GM19025 (cell line): ENCODE data around the gene INPP5K.
"Not testable (repeated sequence)": the region's sequence is repeated elsewhere in the genome, so short reads cannot be mapped to it uniquely, and the experiment has no call there.

Experiments used
- ATAC-seq: cut with Tn5 transposase; IDR thresholded peaks from one replicate; pipeline ENCODE4 v1.9.1; 2021; ENCODE audit warnings: mild to moderate bottlenecking, low read depth, moderate library complexity; ENCODE audit not compliant: unreplicated experiment

The INPP5K gene

DNA sequence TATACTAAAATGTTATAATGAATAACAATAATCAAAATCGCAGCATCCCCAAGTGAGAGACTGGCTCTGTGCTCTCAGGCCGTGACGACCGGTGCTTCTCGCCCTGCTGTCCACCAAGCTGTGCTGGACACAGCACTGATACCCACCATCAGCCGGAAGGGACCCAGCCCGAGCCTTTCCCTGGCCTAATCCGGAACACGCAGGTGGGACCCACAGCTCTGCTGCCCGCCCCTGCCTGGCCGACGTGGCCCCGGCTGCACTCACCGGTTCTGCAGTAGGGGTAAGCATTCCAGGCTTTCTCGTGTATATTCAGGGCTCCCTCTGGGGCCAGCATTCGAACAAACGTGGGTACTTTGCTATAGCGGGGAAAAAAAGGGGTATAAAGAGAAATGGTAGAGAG, 31.6 kb upstream of the INPP5K start:
- no peak for ATAC-seq

GRCh38 chr17:1546292-1546922, 30.0 kb upstream of the INPP5K start:
- ATAC-seq: no peak

DNA sequence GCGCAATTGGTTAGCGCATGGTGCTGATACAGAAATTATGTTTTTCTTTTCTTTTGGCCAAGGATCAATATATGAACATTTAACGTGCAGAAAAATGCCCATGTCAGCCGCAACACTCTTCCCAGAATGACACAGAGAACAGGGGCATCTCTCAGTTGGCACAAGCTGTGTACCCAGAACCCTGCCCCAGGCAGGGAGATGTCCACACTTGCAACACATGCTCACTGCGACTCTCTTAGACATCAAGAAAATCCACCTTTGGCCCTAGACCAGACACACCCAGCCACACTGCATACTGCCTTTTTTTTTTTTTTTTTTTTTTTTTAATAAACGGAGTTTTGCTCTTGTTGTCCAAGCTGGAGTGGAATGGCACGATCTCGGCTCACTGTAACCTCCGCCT, 29.2 kb upstream of the INPP5K start:
- no peak for ATAC-seq

DNA sequence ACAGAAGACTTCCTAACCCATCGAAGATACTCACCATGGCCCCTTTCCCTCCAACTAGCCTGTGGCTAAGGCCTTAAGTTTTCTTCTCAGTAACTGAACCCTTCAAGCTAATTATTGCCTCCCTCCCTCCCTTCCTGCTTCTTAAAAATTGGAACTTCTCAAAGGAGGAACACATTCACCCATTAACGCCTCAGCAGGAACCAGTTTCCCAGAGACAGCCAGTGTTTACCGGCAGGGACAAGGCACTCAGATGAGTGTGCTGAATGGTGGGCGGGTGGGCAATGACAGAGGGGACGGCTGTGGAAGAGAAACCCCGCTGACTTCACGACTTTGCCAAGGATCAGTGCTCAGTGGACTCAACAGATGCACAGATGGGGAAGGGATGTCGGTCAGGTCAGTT, 25.9 kb upstream of the INPP5K start:
- no peak for ATAC-seq

GRCh38 chr17:1541367-1541904, 25.0 kb upstream of the INPP5K start:
- ATAC-seq: no peak

DNA sequence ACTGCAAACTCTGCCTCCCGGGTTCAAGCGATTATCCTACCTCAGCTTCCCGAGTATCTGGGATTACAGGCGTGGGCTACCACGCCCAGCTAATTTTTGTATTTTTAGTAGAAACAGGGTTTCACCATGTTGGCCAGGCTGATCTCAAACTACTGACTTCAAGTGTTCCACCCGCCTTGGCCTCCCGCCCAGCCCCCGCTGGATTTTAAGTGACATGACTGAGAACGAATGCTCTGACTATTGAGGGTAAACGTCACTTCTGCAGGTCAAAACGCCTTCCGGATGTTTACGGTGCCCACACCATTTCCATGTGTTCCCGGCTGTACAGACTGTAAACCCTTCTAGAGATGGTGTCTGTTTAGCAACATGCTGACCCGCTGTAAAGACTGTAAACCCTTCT, 23.4 kb upstream of the INPP5K start:
- no peak for ATAC-seq

- no peak for ATAC-seq
These were observed 19.3 kb upstream of the INPP5K start for GRCh38 chr17:1535737-1536136.

DNA sequence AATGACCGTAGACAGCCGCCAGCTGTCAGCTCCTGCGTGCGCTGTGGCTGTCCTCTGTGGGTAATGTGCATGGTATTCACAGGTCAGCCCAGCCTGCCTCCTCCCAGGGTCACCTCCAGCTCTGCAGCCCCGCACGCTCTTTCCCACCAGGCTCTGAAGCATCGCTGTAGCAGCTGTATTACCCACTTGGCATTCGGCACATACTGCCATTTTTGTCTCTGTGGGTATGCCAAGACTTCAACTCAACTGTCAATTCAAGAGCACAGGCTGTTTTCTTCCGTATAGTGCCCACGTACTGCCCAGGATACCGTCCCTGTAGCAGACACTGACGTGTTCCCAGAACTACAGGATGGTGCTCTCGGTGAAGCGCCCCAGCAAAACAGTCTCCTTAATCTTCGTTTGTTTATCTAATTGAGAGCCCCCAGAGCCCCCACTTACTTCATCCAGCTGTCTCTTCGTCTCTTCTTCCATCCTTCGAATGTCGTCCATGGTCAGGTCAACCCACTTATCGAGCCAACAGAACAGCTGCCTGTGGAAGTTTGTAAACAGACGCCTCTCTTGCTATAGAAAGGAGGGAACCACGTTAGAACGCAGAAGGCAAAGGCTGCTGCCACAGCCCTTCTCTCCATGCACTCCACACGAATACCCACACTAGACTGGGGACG, 17.4 kb upstream of the INPP5K start:
- ATAC-seq: no peak

DNA sequence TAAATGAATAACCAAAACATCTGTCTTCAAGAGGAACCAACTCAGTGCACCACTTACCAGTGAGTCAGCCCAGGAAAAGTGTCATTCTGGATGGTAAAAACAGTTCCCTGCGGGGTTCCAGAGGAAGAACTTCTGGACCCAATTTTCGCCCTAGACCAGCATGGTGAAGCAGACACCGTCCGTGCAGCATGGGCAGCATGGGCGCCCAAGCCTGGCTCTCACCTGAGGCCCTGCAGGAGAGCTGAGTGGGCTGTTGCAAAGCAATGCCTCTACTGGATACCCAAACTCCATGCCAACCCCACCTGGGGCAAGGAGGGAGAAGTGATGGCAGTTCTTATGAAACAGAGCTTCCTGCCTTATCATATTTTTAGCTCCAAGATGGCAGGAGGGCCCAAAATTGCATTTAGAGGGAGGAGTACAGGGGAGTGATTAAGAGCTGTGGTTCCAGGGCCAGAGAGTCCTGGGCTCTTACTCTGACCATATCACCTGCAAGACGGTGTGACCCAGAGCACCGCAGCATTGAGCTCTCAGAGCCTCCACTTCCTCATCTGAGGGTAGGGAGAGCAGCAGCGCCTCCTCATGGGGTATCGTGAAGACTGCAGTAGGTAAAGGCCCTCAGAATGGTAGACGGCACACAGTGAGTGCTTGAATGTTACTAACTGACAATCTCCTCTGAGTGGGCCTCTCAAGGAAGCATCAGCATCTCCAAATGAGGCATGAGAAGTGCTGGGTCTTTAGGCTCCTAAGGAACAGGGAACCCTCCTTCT, 16.6 kb upstream of the INPP5K start:
- no peak for ATAC-seq

- no peak for ATAC-seq
These were observed 13.5 kb upstream of the INPP5K start for GRCh38 chr17:1529863-1530262.

GRCh38 chr17:1526876-1527275, 10.5 kb upstream of the INPP5K start:
- not testable (repeated sequence) for ATAC-seq

DNA sequence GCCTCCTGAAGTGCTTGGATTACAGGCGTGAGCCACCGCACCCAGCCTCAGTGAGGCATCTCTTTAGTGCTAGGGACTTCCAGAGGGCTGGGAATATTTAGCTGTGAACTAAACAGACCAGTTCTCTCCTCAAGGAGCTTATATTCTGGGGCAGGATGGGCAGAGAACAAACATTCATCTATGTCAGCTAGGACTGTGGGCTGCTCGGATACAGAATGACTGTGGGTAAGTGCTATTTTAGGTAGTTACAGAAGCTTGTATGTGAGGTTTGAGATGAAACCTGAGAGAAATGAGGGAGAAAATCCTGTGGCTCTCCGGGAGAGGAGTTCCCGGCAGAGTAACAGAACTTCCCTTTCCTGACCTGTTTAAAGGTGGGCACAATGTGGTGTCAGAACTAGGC, 6.2 kb upstream of the INPP5K start:
- ATAC-seq: no peak

DNA sequence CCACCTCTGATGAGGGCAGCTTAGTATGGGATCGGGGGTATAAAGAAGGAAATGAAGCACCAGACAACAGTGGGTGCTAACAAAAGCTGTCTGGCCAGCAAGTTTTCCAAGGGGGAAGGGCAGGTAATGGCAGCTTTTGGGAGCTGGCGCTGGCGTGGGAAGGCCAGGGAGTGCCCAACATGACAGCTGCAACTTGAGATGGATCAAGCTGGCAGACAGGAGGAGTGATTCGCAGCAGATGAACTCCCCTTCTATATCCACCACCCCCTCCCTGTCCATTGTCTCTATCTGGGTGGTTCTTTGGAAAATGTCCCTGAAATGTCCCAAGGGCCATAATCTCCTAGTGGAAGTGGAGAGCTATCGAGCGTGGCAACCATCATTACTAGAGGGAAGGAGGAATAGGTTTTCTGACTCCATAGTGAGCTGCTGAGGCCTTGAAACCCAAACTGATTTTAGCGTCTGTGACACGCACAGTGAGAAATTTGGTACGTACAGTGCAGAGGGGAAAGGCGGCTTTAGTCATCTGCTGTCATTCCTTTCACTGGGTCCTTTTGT, 4.8 kb upstream of the INPP5K start:
- ATAC-seq: no peak

GRCh38 chr17:1519678-1520077, 3.3 kb upstream of the INPP5K start:
- ATAC-seq: no peak

DNA sequence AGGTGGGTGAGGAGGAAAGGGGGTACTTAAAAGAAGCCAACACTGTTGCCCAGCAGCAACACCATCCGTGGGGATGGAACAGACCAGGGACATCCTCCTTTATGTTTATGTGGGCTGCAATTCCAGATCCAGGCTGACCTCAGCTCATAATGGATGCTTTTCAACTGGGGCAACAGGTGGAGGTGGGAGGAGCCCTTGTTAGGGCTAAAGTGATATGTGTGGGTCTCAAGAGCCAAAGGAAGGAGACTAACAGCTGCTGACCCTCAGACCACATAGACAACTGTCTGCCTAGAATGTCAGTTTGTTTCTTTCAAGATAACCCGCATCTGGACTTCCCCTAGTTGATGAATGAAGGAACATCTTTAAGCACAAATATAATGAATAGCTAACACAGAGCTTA, 2.0 kb upstream of the INPP5K start:
- ATAC-seq: no peak

- ATAC-seq: no peak
These were observed 598 bp downstream of the INPP5K start for GRCh38 chr17:1515640-1516387.

GRCh38 chr17:1512351-1512750, 4.1 kb downstream of the INPP5K start:
- no peak for ATAC-seq

GRCh38 chr17:1511756-1512321, 4.6 kb downstream of the INPP5K start:
- no peak for ATAC-seq

DNA sequence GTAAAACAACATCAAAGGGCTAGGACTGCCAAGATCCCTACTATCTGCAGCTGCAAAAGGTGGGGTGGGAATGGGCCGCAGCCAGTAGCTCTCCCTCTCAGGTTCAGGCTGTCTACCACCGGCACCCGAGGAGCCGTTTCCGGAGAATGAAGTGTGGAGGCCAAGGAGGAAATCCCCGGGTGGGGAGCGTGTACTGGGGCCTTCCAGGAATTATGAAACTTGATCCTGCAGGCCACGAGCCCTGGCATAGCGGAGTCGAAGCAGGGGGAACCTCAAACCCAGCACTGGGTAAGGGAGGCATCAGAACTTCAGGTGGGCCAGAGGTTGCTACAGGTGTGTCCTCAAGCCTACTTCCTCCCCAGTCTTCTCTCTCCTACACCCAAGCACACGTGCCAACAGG, 5.1 kb downstream of the INPP5K start:
- ATAC-seq: no peak

DNA sequence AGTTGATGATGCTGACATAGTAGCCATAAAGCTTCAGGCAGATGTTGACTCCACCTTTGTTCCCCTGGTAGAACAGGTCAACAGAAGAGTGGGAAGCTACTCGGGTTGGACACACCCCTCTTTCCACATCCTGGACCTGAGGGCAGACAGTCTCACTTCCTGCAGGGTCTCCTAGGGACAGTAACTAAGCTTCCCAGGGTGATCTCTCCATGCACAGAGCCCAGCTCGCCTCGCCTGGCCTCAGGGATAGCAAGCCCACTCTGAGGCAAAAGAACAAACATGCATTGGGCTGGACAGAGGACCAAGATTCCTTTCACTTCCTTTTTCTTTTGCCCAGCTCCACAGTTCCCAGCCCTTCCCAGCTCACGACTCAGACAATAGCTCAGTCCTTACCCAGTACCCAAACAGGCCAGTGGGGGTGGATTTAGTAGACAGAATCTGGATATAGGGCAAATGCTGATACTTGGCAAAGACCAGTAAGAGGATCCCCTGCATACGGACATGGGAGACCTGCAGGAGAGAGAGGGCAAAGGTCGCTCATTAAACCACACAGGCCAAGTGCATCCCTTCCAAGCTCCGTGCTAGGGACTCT, 7.0 kb downstream of the INPP5K start:
- ATAC-seq: no peak
